AG20443 (cell line): ENCODE results near the gene ROS1.
"Not testable (repeated sequence)": the region's sequence is repeated elsewhere in the genome, so short reads cannot be mapped to it uniquely, and the experiment has no call there.

Experiments used
- DNase-seq: peaks from one replicate; pipeline ENCODE4 v3.0.0; 2012; ENCODE audit warnings: low spot score, mixed read lengths

The ROS1 gene

DNA sequence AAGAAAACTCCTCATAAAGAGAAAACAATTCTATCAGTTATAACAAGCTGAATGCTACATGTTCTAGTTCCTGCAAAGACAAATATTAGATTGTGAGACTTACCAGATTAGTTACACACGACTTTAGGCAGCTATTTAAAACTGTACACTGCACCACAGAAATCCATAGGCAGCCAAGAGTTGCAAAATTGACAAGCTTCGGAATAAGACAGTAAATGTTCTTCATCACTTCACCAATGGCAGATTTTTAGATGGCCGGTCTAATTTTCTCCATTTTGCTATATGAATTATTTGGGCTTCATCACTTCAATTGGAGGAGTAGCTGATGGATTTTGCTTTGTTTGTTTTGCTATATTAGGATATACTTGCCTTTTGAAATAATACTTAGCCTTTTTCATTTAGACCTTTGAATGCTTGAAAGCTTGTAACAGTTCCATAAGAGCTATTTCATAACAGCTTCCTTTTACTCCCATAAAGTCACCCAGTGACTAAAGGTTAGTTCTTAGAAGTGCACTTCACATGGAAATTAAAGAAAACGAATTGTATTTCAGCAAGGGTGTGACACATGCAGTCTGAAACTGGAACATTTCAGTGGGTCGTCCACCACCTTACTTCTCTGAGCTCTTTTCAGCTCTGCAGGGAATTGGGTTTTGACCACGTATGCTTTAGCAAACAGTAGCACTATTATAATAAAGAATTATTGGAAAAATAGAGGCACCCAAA, at the start of gene ROS1:
Gene ROS1, minus strand, starts transcription at position 512 of the 723 bp plus-strand sequence. Its CDS starts 286 bp downstream, at position 226.
- no peak for DNase-seq

GRCh38 chr6:117473401-117473800, 47.7 kb upstream of the ROS1 start:
- no peak for DNase-seq

DNA sequence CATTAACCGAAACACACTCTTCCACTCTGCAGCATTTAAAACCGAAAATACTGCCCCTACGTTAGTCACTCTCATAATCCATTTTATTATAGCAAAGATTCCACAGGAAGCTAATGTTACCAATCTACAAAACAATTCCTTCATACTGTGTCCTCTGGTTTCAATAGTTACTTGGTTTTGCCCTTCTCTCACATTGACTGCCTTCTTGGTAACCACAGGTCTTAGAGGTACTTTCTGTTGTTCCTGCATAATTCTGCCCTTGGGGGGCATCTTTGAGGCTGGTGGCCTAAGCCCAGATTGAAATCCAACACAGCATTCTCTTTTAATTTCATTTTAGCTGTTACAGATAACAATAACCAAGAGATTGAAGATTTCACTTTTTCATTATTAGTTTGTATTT, 46.9 kb upstream of the ROS1 start:
- no peak for DNase-seq

DNA sequence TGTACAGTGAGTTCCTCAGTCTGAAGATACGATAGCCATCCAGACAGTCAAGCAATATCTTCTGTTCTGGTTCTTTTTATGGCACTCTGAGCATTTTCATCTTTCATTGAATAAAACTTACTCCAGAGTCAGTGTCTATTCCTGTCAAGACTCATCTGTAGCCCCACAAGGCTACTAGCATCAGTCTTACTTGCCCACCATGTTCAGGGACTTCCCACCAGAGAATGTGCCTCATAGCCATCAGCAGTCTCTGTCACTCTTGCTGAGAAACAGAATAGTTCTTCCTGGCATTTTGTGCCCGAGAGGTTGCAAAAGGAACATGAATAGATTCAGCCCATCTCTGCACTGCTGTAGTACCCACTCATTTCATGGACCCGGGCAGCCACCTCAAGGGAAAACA, 44.0 kb upstream of the ROS1 start:
- DNase-seq = no peak

- no peak for DNase-seq
Measured at GRCh38 chr6:117469356-117469755, 43.6 kb upstream of the ROS1 start.

DNA sequence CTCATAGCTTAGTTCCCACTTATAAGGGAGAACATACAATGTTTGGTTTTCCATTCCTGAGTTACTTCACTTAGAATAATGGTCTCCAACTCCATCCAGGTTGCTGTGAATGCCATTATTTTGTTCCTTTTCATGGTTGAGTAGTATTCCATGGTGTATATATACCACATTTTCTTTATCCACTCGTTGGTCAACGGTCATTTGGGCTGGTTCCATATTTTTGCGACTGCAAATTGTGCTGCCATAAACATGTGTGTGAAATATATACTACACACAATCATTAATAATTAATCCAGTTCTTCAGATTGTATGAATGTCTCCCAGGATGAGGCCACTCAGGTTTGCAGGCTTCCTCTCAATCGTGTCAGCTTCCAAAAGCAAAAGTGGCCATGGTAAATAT, 42.8 kb upstream of the ROS1 start:
- not testable (repeated sequence) for DNase-seq

DNA sequence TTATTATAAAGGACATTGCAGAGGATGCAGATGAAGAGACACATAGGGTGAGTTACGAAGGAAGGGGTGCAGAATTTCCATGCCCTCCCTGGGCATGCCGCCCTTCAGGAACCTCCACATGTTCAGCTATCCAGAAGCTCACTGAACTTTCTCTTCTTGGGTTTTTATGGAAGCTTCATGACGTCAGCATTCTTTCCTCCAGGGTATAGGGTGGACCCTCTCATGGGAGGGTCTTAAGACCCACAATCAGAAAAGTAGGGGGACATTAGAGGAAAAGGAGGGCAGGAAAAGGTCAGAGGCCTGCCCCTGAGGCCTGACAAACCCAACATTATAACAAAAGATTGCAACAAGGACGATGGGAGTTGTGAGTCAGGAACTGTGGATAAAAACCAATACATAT, 42.1 kb upstream of the ROS1 start:
- no peak for DNase-seq

DNA sequence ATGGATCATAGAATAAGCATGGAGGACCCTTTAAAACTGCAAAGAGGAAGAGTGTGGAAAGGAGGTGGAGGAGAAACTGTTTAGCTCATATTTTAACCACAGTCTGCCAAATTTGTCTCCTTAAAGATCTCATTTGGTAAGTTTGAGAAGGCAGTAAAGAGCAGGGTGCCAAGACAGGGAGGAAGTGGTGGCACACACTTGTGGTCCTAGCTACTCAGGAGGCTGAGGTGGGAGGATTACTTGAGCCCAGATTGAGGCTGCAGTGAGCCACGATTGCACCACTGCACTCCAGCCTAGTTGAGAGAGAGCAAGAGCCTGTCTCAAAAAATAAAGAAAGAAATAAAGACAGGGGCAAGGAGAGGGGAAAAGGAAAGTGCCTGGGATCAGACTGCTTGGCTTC, 39.9 kb upstream of the ROS1 start:
- DNase-seq = no peak

- no peak for DNase-seq
Measured at GRCh38 chr6:117464700-117465099, 39.0 kb upstream of the ROS1 start.

DNA sequence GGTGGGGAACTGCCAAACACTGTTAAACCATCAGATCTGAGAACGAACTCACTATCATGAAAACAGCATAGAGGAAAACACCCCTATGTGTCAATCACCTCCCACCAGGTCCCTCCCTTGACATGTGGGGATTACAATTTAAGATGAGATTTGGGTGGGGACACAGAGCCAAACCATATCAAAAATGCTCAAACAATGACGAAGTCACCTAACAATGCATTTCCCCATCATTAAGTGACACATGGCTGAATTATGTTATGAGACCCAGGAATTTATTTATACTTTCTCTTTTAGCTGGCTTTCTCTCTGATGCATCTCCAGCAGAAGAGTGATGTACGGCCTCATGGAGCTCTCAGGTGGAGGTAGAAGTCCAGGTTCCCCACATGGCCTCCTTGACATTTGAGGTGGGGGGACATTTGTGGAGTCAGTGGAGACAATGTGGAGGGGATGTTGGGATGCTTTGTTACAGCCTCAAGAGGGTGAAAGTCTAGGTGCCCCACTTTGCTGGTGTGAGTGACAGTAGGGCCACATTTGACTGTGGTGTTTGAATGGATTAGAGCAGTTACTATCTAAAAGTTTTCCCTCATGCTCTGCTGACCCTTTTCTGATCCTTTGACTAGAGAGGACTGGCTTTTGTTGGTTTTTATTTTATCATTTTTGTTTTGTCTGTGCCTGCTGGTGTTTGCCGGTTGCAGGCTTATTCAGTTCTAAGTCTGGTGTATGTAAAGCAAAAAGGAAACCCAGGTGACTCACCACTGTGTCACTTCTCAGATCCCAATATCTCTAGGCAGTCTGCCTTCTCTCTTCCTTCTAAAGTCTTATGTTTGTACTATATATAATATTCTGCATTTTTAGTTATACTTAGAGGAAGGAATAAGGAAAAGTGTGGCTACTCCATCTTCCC, 38.3 kb upstream of the ROS1 start:
- peak; percentile 56 for DNase-seq

GRCh38 chr6:117459204-117459944, 33.6 kb upstream of the ROS1 start:
- DNase-seq = no peak

GRCh38 chr6:117456998-117457397, 31.3 kb upstream of the ROS1 start:
- DNase-seq = no peak

DNA sequence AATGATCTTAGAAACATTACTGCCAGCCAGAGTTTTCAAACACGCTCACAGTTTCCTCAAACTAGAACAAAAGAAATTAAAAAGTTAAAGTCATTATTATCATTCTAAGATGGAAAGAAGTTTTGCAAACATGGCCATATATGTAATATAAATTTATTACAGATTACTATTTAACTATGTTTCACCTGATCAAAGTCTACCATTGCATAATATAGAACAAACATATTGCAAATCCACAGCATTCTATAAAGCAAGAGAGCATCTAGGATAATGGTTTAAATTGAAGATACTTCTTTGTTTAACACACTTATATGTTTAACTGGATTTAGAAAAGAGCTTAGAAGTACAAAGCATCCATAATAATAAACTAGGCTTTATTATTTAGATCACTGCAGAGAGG, 30.5 kb upstream of the ROS1 start:
- DNase-seq = no peak

GRCh38 chr6:117451671-117452070, 25.9 kb upstream of the ROS1 start:
- no peak for DNase-seq

DNA sequence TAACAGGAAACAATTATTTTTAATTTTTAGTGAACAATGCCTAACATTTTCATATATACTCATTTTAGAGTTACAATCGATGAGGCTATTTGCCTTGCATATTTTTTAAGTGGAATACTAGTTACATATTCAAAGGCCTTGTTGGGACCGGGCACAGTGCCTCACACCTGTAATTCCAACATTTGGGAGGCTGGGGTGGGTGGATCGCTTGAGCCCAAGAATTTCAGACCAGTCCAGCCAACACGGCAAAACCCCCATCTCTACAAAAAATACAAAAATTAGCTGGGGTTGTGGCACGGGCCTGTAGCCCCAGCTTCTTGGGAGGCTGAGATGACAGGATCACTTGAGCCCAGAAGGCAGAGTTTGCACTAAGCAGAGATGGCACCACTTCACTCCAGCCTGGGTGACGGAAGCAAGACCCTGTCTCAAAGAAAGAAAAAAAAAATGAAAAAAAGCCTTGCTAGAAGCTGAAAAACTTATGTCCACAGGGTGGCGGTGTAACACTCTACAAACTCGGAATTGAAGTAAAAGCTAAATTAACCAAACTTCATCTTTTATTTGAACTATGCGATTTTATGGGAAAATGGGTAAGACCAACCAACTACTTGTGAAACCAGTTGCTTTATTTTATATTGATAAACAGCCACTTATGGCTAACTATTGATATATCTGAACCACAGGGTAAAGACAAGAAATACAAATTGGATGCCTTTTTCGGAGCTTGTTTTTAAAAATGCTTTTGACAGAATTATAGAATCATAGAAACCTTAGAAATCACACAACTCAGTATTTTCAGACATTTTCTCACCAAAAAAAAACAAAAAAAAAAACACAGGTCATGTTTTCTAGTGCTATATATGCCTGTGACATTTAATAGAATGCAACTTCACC, 24.1 kb upstream of the ROS1 start:
- peak; percentile 35 for DNase-seq

GRCh38 chr6:117448732-117449485, 23.2 kb upstream of the ROS1 start:
- peak; percentile 72 for DNase-seq

DNA sequence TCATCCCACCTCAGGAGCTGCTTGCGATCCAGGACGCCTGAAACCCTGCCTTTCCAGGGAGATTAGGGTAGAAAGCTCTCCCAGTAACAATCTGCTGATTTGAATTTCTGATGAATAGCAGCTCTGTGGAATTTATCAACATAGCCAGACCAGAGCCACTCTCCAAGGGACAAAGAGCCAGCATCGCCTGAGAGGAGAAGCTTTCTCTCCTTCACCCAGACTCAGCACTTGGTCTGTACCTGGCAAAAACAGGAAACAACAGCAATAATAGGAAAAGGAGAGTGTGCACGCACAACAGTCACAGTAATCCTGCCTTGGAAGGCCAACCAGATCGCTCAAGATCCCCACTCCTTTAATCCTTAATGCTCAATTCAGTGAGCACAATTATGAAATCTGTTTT, 22.3 kb upstream of the ROS1 start:
- no peak for DNase-seq

DNA sequence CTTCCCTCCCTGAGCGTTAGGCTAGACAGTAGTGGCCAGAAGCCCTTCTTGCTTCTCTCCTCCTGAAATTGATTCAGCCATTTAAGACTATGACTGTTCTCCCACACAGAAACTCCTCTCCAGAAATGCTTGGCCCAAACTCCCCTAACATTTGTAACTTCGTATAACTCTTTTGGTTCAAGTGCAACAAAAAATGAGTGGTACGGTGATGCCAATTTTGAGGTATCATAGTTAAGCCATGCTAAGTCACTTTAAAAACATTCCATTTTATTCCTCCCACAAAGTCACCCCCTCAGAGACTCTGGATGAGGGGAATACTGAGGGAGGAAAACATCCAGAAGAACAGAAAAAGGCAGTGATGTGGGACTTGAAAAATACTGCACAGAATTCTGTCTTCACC, 21.1 kb upstream of the ROS1 start:
- no peak for DNase-seq

DNA sequence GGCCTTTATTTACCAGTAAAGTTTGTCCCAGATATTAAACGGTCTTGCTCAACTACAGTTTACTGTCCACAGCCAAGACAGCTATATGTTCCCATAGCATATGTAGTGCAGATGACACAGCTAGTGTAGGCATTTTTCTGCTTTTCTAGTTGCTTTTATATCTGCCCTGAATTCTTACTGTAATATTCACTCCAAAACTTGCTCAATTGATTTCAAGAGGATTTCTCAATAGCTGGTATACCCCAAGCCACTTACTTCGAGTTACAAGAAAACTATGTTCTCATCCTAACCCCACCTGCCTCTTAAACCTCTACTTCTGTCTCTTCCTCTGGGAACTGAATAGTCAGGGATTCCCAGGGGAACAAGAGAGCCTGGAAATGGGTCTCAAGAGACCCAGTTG, 18.9 kb upstream of the ROS1 start:
- DNase-seq = no peak

GRCh38 chr6:117442313-117442712, 16.6 kb upstream of the ROS1 start:
- DNase-seq = not testable (repeated sequence)

GRCh38 chr6:117441824-117442264, 16.1 kb upstream of the ROS1 start:
- DNase-seq = no peak
